Peyer's patch (tissue), 4 donors: ENCODE data around the gene NCR3LG1.

Source experiments
- CTCF ChIP-seq, 6 experiments: fragments of 450-650 bp in 4 of 6; fragments of 200-600 bp in 2 of 6; sonication (generic) in 1 of 6; IDR thresholded peaks; one replicate each; pipeline ENCODE4 v1.5.1; 2017 to 2019; ENCODE audit warnings: antibody characterized with exemption in 6 of 6, mild to moderate bottlenecking in 3 of 6, moderate library complexity in 1 of 6
- POLR2A ChIP-seq, 2 donors: fragments of 450-650 bp; IDR thresholded peaks; one replicate each; pipeline ENCODE4 v1.5.1; 2017; ENCODE audit warnings: antibody characterized with exemption in 2 of 2, mild to moderate bottlenecking in 2 of 2, moderate library complexity in 2 of 2

GRCh38 chr11:17392872-17393271, 41.3 kb downstream of the NCR3LG1 start:
- TF ChIP-seq POLR2A (IDR thresholded peaks at IDR 0.05): no peak
- no peak for TF ChIP-seq CTCF (IDR thresholded peaks at IDR 0.05)
